Transverse colon (tissue), 1 donor: ENCODE data around the gene TOGARAM2.

ENCODE experiments used
- EP300 ChIP-seq: sonication (generic); formaldehyde crosslinking; IDR thresholded peaks from one replicate; pipeline ENCODE4 v1.6.1; 2017; ENCODE audit warnings: antibody characterized with exemption, low read depth
- POLR2A ChIP-seq: fragments of 450-650 bp; IDR thresholded peaks from one replicate; pipeline ENCODE4 v1.6.1; 2016; ENCODE audit warnings: antibody characterized with exemption, mild to moderate bottlenecking, moderate library complexity

GRCh38 chr2:28975671-28976070 is 5.4 kb upstream of the TOGARAM2 start:
- TF ChIP-seq POLR2A (no peak), EP300 (no peak)
